ENCODE measurements around the gene TMEM273. TPM values are rescaled to one million over a fixed set of nuclear protein-coding genes. Genes with fewer than 3 reads are reported as not detected.

Gene TMEM273
- total RNA-seq, 1 experiment from 2014 or later = 0.09 TPM

DNA sequence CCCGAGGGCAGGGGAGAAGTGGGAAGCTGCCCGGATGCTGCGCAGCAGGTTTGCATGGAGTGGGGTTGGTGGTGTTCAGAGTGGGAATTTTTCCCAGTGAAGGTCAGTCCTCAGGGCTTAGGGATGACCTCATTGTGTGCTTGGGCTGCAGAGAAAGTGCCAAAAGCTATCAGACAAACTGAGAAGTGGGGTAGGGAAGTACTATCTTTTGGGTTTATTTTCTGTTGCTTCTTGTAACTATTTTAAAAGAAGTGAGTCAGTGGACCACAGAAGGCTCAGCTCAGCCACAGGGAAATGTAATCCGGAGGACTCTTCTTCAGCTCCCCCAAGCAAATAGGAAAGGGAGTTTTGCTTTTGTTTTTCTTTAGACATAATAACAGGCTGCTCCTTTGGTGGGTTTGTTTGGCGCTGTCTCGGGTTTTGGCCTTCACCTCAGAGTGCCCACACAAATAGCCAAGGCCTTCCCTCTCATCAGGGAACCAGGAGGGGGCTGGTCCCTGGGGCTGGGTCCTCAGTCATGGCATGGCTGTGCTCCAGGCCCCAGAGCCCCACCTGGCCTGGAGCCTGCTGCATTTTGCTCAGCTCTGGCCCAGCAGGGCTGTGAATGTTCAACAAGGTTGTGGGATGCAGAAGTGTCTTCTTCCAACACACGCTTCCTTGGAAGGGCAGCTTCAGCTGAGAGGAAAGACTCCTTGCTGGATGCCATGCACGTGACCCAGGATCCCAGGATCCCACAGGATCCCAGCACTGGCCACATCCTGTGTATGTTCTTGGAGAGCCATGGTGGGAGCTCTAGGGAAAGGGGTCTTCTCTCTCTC is 49.0 kb downstream of the TMEM273 start:
- H3K27ac Mint-ChIP-seq = no peak overlapping the region
- DNase-seq (ENCODE audit: low spot score) (no peak), ATAC-seq (no peak)
- 0 out of 2 replicates have a peak, but pooled peaks cover 2% of the 10 kb centered on the region for H3K36me3 Mint-ChIP-seq
- H3K4me1 Mint-ChIP-seq = peaks cover 34% of the 10 kb centered on the region
- ChIA-PET POLR2A (no interaction called here), CTCF (interaction anchor here (1.7 kb wide), 1 partner anchor 25 kb away, joined by 3 read pairs; no protein-coding TSS in a partner anchor)
- no peaks in the 10 kb centered on the region for H3K27me3 Mint-ChIP-seq (ENCODE audit: low read depth)
- H3K9me3 Mint-ChIP-seq = peaks cover 27% of the 10 kb centered on the region
- no peak for TF ChIP-seq ZNF121 (CRISPR knock-in tag; IDR thresholded peaks at IDR 0.05)
- TF ChIP-seq, protein P1, sequence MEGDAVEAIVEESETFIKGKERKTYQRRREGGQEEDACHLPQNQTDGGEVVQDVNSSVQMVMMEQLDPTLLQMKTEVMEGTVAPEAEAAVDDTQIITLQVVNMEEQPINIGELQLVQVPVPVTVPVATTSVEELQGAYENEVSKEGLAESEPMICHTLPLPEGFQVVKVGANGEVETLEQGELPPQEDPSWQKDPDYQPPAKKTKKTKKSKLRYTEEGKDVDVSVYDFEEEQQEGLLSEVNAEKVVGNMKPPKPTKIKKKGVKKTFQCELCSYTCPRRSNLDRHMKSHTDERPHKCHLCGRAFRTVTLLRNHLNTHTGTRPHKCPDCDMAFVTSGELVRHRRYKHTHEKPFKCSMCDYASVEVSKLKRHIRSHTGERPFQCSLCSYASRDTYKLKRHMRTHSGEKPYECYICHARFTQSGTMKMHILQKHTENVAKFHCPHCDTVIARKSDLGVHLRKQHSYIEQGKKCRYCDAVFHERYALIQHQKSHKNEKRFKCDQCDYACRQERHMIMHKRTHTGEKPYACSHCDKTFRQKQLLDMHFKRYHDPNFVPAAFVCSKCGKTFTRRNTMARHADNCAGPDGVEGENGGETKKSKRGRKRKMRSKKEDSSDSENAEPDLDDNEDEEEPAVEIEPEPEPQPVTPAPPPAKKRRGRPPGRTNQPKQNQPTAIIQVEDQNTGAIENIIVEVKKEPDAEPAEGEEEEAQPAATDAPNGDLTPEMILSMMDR (IDR thresholded peaks at IDR 0.05) = no peak
- no peak for TF ChIP-seq HMGA2 (CRISPR knock-in tag; IDR thresholded peaks at IDR 0.05)
- TF ChIP-seq E2F4 (CRISPR knock-in tag; IDR thresholded peaks at IDR 0.05; ENCODE audit: borderline replicate concordance, low read depth) = no peak
- TF ChIP-seq, protein P2, sequence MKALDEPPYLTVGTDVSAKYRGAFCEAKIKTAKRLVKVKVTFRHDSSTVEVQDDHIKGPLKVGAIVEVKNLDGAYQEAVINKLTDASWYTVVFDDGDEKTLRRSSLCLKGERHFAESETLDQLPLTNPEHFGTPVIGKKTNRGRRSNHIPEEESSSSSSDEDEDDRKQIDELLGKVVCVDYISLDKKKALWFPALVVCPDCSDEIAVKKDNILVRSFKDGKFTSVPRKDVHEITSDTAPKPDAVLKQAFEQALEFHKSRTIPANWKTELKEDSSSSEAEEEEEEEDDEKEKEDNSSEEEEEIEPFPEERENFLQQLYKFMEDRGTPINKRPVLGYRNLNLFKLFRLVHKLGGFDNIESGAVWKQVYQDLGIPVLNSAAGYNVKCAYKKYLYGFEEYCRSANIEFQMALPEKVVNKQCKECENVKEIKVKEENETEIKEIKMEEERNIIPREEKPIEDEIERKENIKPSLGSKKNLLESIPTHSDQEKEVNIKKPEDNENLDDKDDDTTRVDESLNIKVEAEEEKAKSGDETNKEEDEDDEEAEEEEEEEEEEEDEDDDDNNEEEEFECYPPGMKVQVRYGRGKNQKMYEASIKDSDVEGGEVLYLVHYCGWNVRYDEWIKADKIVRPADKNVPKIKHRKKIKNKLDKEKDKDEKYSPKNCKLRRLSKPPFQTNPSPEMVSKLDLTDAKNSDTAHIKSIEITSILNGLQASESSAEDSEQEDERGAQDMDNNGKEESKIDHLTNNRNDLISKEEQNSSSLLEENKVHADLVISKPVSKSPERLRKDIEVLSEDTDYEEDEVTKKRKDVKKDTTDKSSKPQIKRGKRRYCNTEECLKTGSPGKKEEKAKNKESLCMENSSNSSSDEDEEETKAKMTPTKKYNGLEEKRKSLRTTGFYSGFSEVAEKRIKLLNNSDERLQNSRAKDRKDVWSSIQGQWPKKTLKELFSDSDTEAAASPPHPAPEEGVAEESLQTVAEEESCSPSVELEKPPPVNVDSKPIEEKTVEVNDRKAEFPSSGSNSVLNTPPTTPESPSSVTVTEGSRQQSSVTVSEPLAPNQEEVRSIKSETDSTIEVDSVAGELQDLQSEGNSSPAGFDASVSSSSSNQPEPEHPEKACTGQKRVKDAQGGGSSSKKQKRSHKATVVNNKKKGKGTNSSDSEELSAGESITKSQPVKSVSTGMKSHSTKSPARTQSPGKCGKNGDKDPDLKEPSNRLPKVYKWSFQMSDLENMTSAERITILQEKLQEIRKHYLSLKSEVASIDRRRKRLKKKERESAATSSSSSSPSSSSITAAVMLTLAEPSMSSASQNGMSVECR (CRISPR knock-in tag; IDR thresholded peaks at IDR 0.05; ENCODE audit: borderline replicate concordance) = no peak
- no peak for TF ChIP-seq TCF7 (CRISPR knock-in tag; IDR thresholded peaks at IDR 0.05; ENCODE audit: low read depth)
- no peak for TF ChIP-seq CREM (CRISPR knock-in tag; IDR thresholded peaks at IDR 0.05)
- TF ChIP-seq FOXJ3 (CRISPR knock-in tag; IDR thresholded peaks at IDR 0.05; ENCODE audit: borderline replicate concordance) = no peak
- no peak for TF ChIP-seq ZNF396 (CRISPR knock-in tag; IDR thresholded peaks at IDR 0.05; ENCODE audit: borderline replicate concordance)
- TF ChIP-seq PREB (CRISPR knock-in tag; IDR thresholded peaks at IDR 0.05; ENCODE audit: borderline replicate concordance) = no peak
- H3K4me3 Mint-ChIP-seq = no peak overlapping the region

DNA sequence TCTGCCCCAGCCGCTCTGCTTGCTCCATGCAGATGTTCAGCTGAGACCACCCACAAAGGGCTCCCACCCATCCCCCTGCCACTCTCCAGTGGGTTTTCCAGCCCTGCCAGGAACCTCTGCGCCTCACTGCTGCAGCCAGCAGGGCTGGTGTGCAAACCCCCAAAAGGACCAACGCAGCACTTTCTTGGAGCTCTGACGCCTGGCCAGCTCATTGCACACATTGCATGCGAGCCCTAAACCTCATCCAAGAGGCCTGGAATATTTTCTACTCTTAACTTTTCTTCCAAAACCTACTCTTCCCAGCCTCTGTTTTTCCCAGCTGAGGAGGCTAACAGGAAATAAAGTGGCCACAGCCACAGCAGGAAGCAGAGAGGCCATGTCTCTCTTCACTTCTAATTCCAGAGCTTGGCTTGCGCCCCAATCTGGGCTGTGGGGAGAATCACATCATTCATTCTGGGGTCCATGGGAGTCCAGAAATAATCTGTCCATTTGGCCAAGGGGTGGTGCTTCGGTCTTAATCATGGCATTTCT is 49.8 kb downstream of the TMEM273 start:
- H3K9me3 Mint-ChIP-seq = peaks cover 27% of the 10 kb centered on the region
- 0 out of 2 replicates have a peak, but pooled peaks cover 2% of the 10 kb centered on the region for H3K36me3 Mint-ChIP-seq
- H3K4me1 Mint-ChIP-seq = peaks cover 27% of the 10 kb centered on the region
- ChIA-PET POLR2A (no interaction called here), CTCF (interaction anchor here (1.7 kb wide), 1 partner anchor 26 kb away, joined by 3 read pairs; no protein-coding TSS in a partner anchor)
- no peak for ATAC-seq
- H3K27ac Mint-ChIP-seq = no peak overlapping the region
- no peak for TF ChIP-seq ZNF317 (CRISPR knock-in tag; IDR thresholded peaks at IDR 0.05; ENCODE audit: borderline replicate concordance, low read depth)
- DNase-seq (ENCODE audit: low spot score) = no peak
- no peak overlapping the region for H3K4me3 Mint-ChIP-seq
- no peaks in the 10 kb centered on the region for H3K27me3 Mint-ChIP-seq (ENCODE audit: low read depth)

DNA sequence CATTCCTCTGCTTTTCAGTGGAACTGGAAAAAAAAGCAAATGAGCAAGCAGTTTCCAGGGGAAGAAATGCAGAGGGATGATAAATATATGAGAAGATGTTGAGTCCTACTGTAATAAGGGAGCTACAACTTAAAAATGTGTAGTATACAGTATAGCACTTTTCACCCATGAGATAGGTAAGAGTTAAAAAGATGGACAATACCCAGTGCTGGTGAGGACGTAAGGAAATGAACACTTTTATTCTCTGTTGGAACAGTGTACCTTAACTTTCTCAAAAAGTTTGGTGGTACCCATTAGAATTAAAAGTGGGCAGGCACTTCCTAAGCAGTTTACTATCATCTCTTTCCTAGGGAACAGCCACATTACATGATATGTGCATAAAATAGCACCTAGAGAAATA is 51.7 kb downstream of the TMEM273 start:
- no peak for DNase-seq (ENCODE audit: low spot score)
- ChIA-PET CTCF (no interaction called here), POLR2A (no interaction called here)
- Mint-ChIP-seq H3K4me3 (no peak overlapping the region), H3K36me3 (0 out of 2 replicates have a peak, but pooled peaks cover 2% of the 10 kb centered on the region), H3K9me3 (peaks cover 26% of the 10 kb centered on the region), H3K27me3 (ENCODE audit: low read depth) (no peaks in the 10 kb centered on the region), H3K4me1 (peaks cover 13% of the 10 kb centered on the region), H3K27ac (no peak overlapping the region)
- no peak for ATAC-seq
- no peak for TF ChIP-seq NFE2L1 (CRISPR knock-in tag; IDR thresholded peaks at IDR 0.05)
